ENCODE results near the gene AREL1. TPM values are rescaled to one million over a fixed set of nuclear protein-coding genes. Genes with fewer than 3 reads are reported as not detected.

AREL1 gene
- polyA plus RNA-seq, 1 experiment: 52.7 TPM

GRCh38 chr14:74638966-74639365, 73.9 kb downstream of the AREL1 start:
- Histone ChIP-seq H3K27me3 (ENCODE audit: control insufficient read depth, insufficient read depth, low read length) (no peaks in the 10 kb centered on the region), H3K36me3 (ENCODE audit: control insufficient read depth, insufficient read depth, low read length) (no peaks in the 10 kb centered on the region), H3K4me3 (ENCODE audit: low read depth, low read length) (no peak overlapping the region)
- no peak for TF ChIP-seq CTCF (IDR thresholded peaks at IDR 0.05; ENCODE audit: insufficient read depth, low read depth, low read length)
- DNase-seq (ENCODE audit: low read depth): no peak
- POLR2A ChIA-PET: no interaction called here
- CTCF ChIA-PET: interaction anchor here (0.8 to 4.9 kb wide), 5 partner anchors 9 to 21 kb away, joined by 3 to 27 read pairs (median 5); no protein-coding TSS in a partner anchor

GRCh38 chr14:74638066-74638465, 74.8 kb downstream of the AREL1 start:
- Histone ChIP-seq H3K36me3 (ENCODE audit: control insufficient read depth, insufficient read depth, low read length) (no peaks in the 10 kb centered on the region), H3K4me3 (ENCODE audit: low read depth, low read length) (no peak overlapping the region), H3K27me3 (ENCODE audit: control insufficient read depth, insufficient read depth, low read length) (no peaks in the 10 kb centered on the region)
- no peak for DNase-seq (ENCODE audit: low read depth)
- TF ChIP-seq CTCF (IDR thresholded peaks at IDR 0.05; ENCODE audit: insufficient read depth, low read depth, low read length): no peak
- ChIA-PET CTCF (interaction anchor here (2.1 to 4.9 kb wide), 4 partner anchors 10 to 26 kb away, joined by 5 to 27 read pairs (median 14); partner anchors contain the start of gene LTBP2), POLR2A (no interaction called here)

GRCh38 chr14:74637178-74637550, 75.7 kb downstream of the AREL1 start:
- POLR2A ChIA-PET: no interaction called here
- DNase-seq (ENCODE audit: low read depth): no peak
- H3K27me3 ChIP-seq (ENCODE audit: control insufficient read depth, insufficient read depth, low read length): no peaks in the 10 kb centered on the region
- H3K36me3 ChIP-seq (ENCODE audit: control insufficient read depth, insufficient read depth, low read length): no peaks in the 10 kb centered on the region
- no peak overlapping the region for H3K4me3 ChIP-seq (ENCODE audit: low read depth, low read length)
- CTCF ChIA-PET: interaction anchor here (2.4 to 4.9 kb wide), 3 partner anchors 11 to 25 kb away, joined by 11 to 27 read pairs (median 17); partner anchors contain the start of gene LTBP2
- no peak for TF ChIP-seq CTCF (IDR thresholded peaks at IDR 0.05; ENCODE audit: insufficient read depth, low read depth, low read length)

GRCh38 chr14:74636424-74637177, 76.3 kb downstream of the AREL1 start:
- Histone ChIP-seq H3K36me3 (ENCODE audit: control insufficient read depth, insufficient read depth, low read length) (no peaks in the 10 kb centered on the region), H3K4me3 (ENCODE audit: low read depth, low read length) (no peak overlapping the region), H3K27me3 (ENCODE audit: control insufficient read depth, insufficient read depth, low read length) (no peaks in the 10 kb centered on the region)
- ChIA-PET CTCF (interaction anchor here (0.8 to 4.9 kb wide), 5 partner anchors 9 to 28 kb away, joined by 3 to 27 read pairs (median 11); partner anchors contain the start of gene LTBP2), POLR2A (interaction anchor here (0.5 kb wide), 1 partner anchor 68 kb away, joined by 3 read pairs; no protein-coding TSS in a partner anchor)
- no peak for DNase-seq (ENCODE audit: low read depth)
- TF ChIP-seq CTCF (IDR thresholded peaks at IDR 0.05; ENCODE audit: insufficient read depth, low read depth, low read length): no peak

- no peaks in the 10 kb centered on the region for H3K36me3 ChIP-seq (ENCODE audit: control insufficient read depth, insufficient read depth, low read length)
- no peak for TF ChIP-seq CTCF (IDR thresholded peaks at IDR 0.05; ENCODE audit: insufficient read depth, low read depth, low read length)
- ChIA-PET CTCF (interaction anchor here (1.1 to 4.9 kb wide), 3 partner anchors 12 to 27 kb away, joined by 3 to 27 read pairs (median 17); partner anchors contain the start of gene LTBP2), POLR2A (interaction anchor here (0.5 kb wide), 1 partner anchor 68 kb away, joined by 3 read pairs; no protein-coding TSS in a partner anchor)
- H3K4me3 ChIP-seq (ENCODE audit: low read depth, low read length): no peak overlapping the region
- no peak for DNase-seq (ENCODE audit: low read depth)
- no peaks in the 10 kb centered on the region for H3K27me3 ChIP-seq (ENCODE audit: control insufficient read depth, insufficient read depth, low read length)
Measured at GRCh38 chr14:74635847-74636246, 77.0 kb downstream of the AREL1 start.

All from BJ (cell line).